Smooth muscle cell (in vitro differentiated cells): ENCODE measurements around the gene USP4. TPM values are rescaled to one million over a fixed set of nuclear protein-coding genes. Genes with fewer than 3 reads are reported as not detected.

Experiments used
- DNase-seq: peaks from one replicate; lab custom pipeline; 2025; ENCODE audit not compliant: unreplicated experiment; lab: John Stamatoyannopoulos, UW
- H2AFZ ChIP-seq: fragments of 200-600 bp; sonication (generic); 2 replicates; pipeline ENCODE4 v1.6.0; 2016; ENCODE audit warnings: antibody characterized with exemption, low read depth, mild to moderate bottlenecking
- H3F3A ChIP-seq: fragments of 200-600 bp; sonication (generic); 2 replicates; pipeline ENCODE4 v1.6.0; 2017; ENCODE audit warnings: antibody characterized with exemption, low read depth
- H3K27ac ChIP-seq: fragments of 200-600 bp; sonication (generic); 2 replicates; pipeline ENCODE4 v1.5.1; 2016; ENCODE audit warnings: low read depth, mild to moderate bottlenecking
- H3K27me3 ChIP-seq: fragments of 200-600 bp; sonication (generic); 2 replicates; pipeline ENCODE4 v1.6.1; 2016; ENCODE audit warnings: low read depth, mild to moderate bottlenecking
- H3K36me3 ChIP-seq: fragments of 200-600 bp; sonication (generic); 2 replicates; pipeline ENCODE4 v1.5.1; 2016; ENCODE audit warnings: low read depth
- H3K4me1 ChIP-seq: fragments of 200-600 bp; sonication (generic); 2 replicates; pipeline ENCODE4 v1.5.1; 2016; ENCODE audit warnings: low read depth
- H3K4me2 ChIP-seq: fragments of 200-600 bp; sonication (generic); 2 replicates; pipeline ENCODE4 v1.6.0; 2016; ENCODE audit warnings: mild to moderate bottlenecking
- H3K4me3 ChIP-seq: fragments of 200-600 bp; sonication (generic); 2 replicates; pipeline ENCODE4 v1.5.1; 2016; ENCODE audit warnings: mild to moderate bottlenecking
- H3K79me2 ChIP-seq: fragments of 200-600 bp; sonication (generic); 2 replicates; pipeline ENCODE4 v1.6.0; 2016; ENCODE audit warnings: low read depth, mild to moderate bottlenecking
- H3K9ac ChIP-seq: fragments of 200-600 bp; sonication (generic); 2 replicates; pipeline ENCODE4 v1.6.0; 2016; ENCODE audit warnings: low read depth
- H3K9me3 ChIP-seq: fragments of 200-600 bp; sonication (generic); replicated peaks from 2 replicates; pipeline ENCODE4 v1.5.1; 2016; ENCODE audit warnings: low read depth
- H4K20me1 ChIP-seq: fragments of 200-600 bp; sonication (generic); 2 replicates; pipeline ENCODE4 v1.6.0; 2016; ENCODE audit warnings: low read depth
- CTCF ChIP-seq: fragments of 200-600 bp; sonication (generic); IDR thresholded peaks from 2 replicates; pipeline ENCODE4 v1.5.1; 2017; ENCODE audit warnings: borderline replicate concordance, mild to moderate bottlenecking, antibody characterized with exemption; ENCODE audit not compliant: insufficient read depth, poor library complexity, severe bottlenecking
- WGBS: methylation state at CpG from one replicate; pipeline ENCODE4 v1.1.7; 2016; ENCODE audit warnings: low lambda C conversion rate; 5-methylcytosine and 5-hydroxymethylcytosine counted together
- polyA plus RNA-seq: library from polyadenylated mRNA; unstranded; fragments of >200 nt; fragmentation: Nextera tagmentation; extraction: Ambion mirVana; gene quantifications from 2 replicates; pipeline ENCODE4 v1.2.1, GENCODE V29; 2016
- total RNA-seq: library from RNA; depleted of rRNA; stranded (reverse); fragments of >200 nt; gene quantifications from 2 replicates; pipeline ENCODE4 v1.2.3, GENCODE V29; 2014

USP4 gene
- total and polyA plus RNA-seq, 2 experiments from 2014 or later: 25.6 to 28.3 TPM

DNA sequence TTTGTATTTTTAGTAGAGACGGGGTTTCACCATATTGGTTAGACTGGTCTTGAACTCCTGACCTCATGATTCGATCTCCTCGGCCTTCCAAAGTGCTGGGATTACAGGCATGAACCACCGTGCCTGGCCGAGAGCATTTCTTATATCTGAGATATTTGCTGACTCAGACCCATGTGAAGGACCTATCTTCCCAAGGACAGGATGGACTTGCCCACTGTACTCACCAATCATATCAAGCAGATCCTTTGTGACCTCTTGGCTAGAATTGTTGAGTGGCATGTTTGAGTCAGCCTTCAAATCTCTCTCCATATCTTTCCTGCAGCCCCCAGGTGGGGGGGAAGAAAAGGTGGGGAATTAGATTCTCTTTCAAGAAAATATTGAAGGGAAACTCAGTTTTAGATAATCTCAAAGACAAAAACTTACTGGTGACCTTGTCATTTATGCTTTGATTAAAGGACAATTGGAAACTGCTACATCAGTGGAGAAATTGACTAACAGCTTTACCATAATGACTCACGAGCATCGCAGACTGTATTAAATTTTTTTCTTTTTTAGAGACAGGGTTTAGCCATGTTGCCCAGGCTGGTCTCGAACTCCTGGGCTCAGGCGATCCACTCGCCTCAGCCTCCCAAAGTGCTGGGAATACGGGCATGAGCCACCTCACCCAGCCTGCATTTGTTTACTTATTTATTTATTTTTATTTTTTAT, 65.9 kb downstream of the USP4 start:
- Histone ChIP-seq H3K4me1 (no peaks in the 10 kb centered on the region), H4K20me1 (no peaks in the 10 kb centered on the region), H3K36me3 (no peaks in the 10 kb centered on the region), H2AFZ (no peak overlapping the region), H3K27ac (no peak overlapping the region), H3K9me3 (no peaks in the 10 kb centered on the region), H3K4me3 (no peak overlapping the region), H3K9ac (no peak overlapping the region), H3K27me3 (no peaks in the 10 kb centered on the region), H3K79me2 (no peaks in the 10 kb centered on the region), H3F3A (peaks cover 20% of the 10 kb centered on the region), H3K4me2 (no peak overlapping the region)
- no peak for DNase-seq
- no peak for TF ChIP-seq CTCF
- 96% methylated on average over 11 of the region's 11 CpGs for WGBS

- Histone ChIP-seq H3K4me3 (no peak overlapping the region), H3F3A (peaks cover 4% of the 10 kb centered on the region), H2AFZ (no peak overlapping the region), H4K20me1 (no peaks in the 10 kb centered on the region), H3K4me2 (no peak overlapping the region), H3K9ac (no peak overlapping the region), H3K9me3 (no peaks in the 10 kb centered on the region), H3K27ac (no peak overlapping the region), H3K4me1 (no peaks in the 10 kb centered on the region), H3K36me3 (no peaks in the 10 kb centered on the region), H3K79me2 (no peaks in the 10 kb centered on the region), H3K27me3 (no peaks in the 10 kb centered on the region)
- WGBS: 91% methylated on average over 4 of the region's 4 CpGs
- TF ChIP-seq CTCF: no peak
- DNase-seq: no peak
Measured at GRCh38 chr3:49271047-49271446, 68.8 kb downstream of the USP4 start.

GRCh38 chr3:49270156-49270500, 69.7 kb downstream of the USP4 start:
- TF ChIP-seq CTCF: no peak
- 96% methylated on average over 2 of the region's 2 CpGs for WGBS
- Histone ChIP-seq H3K9me3 (no peaks in the 10 kb centered on the region), H3K36me3 (no peaks in the 10 kb centered on the region), H4K20me1 (no peaks in the 10 kb centered on the region), H3K79me2 (no peaks in the 10 kb centered on the region), H3K4me2 (no peak overlapping the region), H3K27ac (no peak overlapping the region), H3K27me3 (no peaks in the 10 kb centered on the region), H3K4me1 (no peaks in the 10 kb centered on the region), H3K9ac (no peak overlapping the region), H3K4me3 (no peak overlapping the region), H3F3A (no peaks in the 10 kb centered on the region), H2AFZ (no peak overlapping the region)
- no peak for DNase-seq
